AG08395 (cell line): ENCODE measurements around the gene RALBP1.
A peak's percentile ranks its signal among the peaks of the same experiment; 100 is the strongest.

ENCODE experiments used
- DNase-seq: peaks from one replicate; pipeline ENCODE4 v3.0.0; 2012; ENCODE audit warnings: mixed read lengths, low spot score

RALBP1 gene

DNA sequence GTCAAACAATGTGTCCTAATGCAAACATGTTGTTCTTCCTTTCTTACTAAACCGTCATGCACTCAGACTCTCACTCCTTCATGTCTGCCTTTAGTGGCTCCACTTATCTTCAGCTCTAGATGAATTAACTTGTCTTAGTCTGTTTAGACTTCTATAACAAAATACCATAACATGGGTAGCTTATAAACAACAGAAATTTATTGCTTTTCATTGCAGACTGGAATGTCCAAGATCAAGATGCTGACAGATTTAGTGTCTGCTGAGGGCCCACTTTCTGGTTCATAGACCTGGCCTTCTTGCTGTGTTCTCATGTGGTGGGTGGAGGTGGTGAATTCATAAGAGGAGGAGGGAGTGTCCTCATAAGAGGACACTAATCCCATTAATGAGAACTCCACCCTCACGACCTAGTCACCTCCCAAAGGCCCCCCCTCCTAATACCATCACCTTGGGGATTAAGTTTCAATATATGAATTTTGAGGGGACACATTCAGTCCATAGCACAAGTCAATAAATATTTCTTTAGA is 32.3 kb downstream of the RALBP1 start:
- no peak for DNase-seq

DNA sequence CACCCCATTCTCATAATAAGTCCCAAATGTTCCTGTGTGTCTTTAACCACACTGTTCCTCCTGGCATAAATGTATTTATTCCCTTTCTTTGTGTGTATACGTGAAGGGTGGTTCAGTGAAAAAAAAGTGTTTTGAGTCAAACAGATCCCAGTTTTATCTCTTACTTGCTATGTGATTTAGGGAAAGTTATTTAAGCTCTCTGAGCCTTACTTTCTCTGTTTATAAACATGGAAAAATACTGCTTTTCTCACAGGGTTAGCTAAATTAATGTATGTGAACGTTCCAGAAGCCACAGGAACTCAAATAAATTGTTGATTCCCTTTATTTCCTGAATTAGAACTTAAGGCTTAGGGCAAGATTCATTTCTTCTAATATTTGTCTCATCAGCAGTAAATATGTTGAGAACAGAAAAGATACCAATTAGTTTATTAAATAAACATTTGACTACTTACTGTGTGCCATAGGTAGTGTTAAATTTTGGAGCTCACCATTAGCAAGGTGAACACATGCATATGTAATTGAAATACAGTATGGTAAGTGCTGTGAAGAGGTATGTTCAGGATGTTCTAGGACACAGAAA is 33.2 kb downstream of the RALBP1 start:
- DNase-seq = no peak

DNA sequence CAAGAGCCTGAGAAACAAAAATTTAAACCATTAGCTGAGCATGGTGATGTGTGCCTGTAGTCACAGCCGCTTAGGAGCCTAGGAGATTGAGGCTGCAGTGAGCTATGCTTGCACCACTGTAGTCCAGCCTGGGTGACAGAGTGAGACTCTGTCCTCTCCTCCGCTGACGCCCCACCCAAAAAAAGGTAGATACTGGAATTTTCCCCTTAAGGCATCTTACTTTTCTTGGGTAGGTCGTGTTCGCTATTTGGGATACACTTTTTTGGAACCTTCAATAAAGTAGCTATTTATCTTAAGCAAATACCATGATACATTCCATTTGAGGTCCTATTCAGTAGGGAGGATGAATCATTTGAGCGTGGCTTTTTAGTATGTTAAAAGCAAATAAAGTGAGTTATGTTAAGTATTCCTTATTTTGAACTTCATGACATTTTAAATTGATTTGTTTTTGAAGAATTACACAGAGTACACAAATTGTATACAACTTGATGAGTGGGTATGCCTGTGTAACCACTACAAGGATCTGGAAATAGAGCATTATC is 38.7 kb downstream of the RALBP1 start:
- peak; percentile 35 for DNase-seq

DNA sequence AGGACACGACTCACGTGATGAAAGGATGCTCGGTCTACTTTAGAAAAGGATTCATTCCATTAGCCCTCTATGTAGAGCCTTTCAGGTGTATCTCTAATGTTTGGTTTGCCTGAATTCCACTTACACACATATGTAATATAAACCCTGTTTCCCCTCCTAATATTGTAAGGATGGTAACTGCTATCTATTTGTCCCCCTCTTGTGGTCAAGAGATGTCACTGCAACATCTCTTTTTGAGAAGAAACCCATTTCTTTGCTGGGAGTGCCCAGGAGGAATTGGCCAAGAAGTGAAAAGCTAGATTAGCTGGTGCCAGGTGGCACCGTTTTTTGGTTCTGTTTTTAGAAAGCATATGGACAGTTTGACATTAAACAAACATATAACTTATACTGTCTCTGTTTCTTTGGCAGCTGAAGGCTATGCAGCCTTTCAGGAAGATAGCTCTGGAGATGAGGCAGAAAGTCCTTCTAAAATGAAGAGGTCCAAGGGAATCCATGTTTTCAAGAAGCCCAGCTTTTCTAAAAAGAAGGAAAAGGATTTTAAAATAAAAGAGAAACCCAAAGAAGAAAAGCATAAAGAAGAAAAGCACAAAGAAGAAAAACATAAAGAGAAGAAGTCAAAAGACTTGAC is 41.2 kb downstream of the RALBP1 start:
- peak; percentile 55 for DNase-seq

DNA sequence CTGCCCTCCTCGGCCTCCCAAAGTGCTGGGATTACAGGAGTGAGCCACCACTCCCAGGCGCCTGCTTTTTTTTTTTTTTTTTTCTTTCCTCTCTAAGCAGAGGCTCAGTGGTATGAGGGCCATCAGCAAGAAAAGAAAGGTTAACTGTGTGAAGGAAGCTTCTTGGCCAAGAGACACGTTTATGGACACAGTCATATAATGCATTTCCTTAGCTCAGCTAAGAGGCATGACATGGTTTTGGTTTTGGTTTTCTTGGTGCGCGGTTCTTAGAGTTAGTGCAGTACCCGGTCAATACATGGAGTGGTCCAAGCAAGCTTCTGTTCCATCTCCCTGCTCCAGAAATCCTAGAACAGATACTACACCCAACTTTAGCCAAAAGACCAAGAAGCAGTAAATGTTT is 42.6 kb downstream of the RALBP1 start:
- no peak for DNase-seq

DNA sequence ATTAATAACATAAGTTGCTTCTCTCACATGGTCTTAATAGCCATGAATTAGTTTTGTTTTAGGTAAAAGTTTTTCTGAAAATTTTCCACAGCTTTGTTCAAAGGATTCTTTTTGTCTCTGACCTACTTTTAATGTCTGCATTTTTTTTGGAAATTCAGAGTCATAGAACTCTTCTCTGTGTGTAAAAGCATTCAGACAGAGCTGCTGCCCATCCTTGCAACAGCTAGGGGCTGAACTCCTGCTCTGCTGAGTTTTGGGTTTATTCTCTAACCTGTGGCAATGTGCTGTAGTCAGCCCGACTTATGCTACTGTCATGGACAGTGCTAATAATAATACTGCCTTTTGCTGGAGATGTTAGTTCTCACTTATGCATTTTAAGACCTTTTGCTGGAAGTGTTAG is 44.1 kb downstream of the RALBP1 start:
- DNase-seq = no peak

DNA sequence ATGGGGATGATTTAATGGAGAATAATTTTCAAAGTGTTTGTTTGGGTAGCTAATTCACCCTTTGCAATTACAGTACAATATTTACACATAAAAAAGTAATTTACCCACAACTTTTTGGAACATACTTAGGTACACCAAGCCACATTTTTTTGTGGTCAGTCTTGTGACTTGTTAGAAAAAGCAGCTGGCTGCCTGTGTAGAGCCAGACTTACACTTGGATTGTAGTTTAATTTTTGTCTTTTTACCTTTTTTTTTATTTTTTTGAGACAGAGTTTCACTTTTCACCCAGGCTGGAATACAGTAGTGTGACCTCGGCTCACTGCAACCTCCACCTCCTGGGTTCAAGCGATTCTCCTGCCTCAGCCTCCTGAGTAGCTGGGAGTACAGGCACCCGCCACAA is 45.4 kb downstream of the RALBP1 start:
- no peak for DNase-seq

DNA sequence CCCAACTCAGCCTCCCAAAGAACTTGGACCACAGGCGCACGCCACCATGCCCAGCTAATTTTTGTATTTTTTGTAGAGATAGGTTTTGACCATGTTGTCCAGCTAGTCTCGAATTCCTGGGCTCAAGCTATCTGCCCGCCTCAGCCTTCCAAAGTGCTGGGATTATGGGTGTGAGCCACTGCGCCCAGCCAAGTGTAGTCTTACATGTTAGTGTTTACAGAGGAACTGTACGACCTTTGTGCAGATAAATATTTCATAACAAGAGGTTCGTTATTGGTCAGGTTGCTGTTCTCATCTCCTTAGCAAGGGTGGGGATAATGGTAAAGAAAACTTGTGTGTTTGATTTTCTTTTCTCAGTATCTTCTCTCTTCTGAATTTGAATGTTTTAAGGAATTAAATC is 46.5 kb downstream of the RALBP1 start:
- no peak for DNase-seq

DNA sequence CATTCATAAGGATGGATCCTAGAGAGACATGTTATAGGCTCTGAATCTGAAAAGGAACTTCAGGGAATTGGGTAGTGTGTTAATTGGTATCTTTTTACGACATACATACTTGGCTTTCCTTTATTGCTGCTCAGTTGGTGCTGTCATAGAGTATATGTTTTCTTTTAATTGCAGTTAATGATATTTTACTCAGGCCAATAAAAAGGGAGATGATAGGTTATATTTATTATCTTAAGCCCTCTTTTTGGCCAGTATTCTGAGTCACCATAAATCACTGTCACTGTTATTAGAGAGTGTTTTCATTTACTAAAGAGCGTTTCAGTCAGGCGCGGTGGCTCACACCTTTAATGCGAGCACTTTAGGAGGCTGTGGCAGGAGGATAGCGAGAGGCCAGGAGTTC is 47.6 kb downstream of the RALBP1 start:
- DNase-seq = no peak

DNA sequence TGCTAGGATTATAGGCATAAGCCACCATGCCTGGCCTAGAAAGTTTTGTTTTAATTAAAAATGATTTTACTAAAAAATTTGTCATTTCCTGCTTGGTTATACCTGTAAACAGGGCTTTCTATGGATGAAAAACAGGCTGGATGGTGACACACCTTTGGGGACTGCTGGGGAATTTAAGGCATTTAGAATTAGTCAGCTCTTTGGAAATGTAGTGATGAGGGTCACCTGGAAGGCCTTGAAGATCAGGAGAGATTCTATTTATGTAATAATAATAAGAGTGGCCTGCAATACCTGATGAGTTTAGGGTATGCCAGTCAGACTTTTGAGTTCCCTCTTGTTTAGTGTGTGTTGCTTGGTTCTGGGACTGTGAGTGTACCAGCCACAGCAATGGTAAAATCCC is 51.1 kb downstream of the RALBP1 start:
- DNase-seq = no peak

DNA sequence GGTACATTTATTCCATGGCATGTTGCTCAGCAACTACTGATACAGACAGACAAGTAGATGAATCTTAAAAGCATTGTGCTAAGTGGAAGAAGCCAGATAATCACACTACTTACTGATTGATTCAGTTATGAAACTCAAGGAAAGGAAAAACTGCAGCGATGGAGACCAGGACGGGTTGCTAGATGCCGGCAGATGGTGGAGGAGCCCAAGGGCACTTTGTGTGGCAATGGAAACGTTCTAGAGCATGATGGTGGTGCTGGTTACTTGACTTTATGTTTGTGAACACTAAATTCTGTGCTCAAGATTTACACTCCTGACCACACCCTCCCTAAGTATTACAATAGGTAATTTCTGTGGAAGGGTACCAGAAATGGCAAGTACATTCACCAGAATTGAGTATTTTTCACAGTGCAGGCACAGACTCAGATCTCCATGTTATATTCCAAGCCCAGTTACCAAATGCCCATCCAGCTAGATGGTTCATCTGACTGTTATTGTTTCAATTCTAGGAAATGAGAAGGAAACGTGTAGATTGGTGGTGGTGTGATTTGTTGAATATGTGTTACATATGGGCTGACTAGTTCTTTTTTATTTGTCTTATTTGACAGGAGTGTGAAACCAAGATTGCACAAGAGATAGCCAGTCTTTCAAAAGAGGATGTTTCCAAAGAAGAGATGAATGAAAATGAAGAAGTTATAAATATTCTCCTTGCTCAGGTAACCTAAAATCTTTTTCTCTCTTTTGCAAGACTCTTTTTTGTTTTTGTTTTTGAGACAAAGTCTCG is 55.1 kb downstream of the RALBP1 start:
- no peak for DNase-seq

DNA sequence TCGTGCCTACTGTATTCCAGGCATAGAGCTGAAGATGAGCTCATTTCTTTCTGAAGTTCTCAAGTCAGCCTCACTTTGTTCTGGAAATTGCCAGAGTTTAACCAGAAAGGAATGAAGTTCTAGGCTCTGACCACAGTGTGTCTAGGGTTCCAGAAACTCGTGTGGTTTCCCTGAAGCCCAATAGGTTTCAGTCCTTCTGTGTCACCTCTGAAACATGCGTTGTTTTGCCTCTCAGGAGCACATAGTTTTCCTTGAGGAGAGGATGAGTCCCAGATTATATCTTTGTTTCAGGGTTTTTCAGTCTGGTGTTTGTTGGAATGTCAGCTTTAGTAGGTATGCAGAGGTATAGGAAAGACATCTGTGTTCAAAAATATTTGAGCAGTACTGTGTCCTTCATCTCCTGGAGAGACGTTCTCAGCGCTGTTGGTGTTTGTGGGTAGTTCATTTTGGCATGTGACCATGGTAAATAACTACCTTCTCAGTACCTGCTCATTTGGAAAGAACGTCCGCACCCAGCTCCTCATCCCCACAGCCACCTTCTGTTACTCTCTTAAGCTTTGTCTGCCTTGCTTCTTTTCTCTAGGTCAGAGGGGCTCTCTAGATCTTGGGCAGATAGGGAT is 56.6 kb downstream of the RALBP1 start:
- DNase-seq = peak; percentile 12

DNA sequence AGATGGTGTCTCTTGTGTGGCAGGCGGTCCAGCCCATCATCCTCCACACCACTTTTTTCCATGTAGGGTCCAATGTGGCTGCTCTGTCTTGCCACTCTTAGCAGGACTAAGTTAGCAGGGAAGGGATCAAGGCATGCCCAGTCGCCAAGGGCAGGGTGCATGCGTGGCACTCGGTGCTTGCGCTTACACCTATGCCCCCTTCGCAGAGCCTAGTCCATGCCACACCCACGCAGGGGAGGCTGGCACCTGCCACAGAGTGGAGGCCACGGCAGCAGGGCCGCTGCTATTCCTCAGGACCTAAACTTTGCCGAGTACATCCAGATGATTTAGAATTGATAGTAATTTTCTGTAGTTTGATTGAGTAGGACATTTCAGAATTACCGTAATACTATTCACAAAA is 59.5 kb downstream of the RALBP1 start:
- no peak for DNase-seq

DNA sequence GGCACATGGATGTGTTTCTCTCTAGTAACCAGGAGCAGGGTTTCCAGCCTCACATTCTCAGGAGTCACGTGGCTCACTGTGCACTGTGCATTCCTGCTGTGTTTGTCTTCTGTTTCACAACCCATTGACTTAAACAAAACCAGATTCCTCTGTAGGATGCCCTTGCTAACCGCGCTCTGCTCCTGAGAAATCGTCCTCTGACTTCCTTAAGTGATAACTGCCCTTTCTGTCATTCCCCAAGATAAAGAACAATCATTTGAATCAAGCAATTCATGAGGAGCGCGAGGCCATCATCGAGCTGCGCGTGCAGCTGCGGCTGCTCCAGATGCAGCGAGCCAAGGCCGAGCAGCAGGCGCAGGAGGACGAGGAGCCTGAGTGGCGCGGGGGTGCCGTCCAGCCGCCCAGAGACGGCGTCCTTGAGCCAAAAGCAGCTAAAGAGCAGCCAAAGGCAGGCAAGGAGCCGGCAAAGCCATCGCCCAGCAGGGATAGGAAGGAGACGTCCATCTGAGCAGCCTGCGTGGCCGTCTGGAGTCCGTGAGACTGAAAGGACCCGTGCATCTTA is 60.2 kb downstream of the RALBP1 start:
- DNase-seq = peak; percentile 94

DNA sequence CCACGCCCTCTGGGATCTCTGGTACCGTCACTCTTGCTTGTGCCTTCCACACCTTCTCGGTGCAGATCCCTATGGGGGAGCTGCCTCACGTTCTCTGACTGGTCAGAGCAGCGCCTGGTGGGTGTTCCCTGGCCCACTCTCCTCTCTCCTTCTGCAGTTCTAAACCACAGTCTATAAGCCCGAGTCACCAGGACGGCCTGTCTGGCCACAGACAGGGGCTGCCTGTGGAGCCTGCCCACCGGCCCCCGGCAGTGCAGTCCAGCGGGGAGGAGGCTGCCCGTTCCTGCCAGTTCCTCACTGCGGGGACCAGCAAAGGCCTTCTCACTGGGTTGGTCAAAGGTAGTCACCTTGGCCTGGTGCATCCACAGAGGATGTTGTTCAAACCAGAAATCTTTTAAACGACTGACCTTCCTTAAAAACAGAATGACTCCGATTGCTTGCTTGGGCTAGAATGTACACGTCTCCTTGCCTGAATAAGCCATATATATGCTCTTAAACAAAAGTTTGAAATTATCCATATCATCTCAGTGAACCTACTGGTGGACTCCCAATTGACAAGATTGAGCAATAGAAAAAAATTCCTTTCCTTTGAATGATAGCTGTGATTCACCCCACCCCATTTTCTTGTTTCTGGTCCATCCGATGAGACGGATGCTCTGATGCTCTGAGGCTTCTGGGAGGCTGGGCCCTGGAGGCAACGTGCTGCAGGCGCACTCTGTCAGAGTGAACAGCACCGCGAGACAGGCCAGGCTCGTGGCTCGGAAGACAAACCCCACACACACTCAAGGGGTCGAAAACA is 61.2 kb downstream of the RALBP1 start:
- DNase-seq = no peak

DNA sequence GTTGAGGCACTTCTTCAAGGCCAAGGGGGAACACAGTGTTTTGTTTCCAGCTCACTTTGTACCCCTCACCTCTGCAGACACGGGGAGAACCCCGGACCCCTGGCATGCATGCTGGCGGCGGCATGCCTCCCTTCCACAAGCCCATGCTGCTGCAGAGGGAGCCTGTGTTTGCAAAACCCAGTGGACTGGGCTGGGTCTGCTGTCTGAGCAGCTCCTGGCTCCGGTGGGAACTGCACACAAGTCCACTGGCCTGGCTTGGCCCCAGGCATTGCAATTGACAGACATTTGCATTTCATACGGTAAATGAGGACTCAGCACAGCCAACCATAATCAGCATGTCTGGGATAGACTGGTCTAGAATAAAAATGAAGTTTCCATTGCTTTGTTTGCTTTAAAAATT is 62.4 kb downstream of the RALBP1 start:
- no peak for DNase-seq

DNA sequence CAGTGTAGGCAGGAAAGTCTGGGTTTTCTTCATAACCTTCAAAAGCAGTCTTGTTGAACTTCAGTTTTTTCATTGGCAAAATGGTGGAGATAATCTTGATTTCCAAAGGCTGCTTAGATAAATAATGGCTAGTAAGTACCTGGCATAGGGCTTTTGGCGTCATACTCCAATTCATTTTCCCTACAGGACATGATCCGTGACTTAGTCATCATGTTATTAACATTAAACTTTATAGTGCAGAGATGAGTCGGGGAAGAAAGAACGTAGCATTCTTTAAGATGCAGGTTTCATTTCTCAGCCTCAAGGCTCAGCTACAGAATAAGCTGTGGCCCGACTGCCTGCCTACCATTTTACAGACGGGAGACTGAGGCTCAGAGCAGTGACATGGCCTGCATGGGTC is 64.0 kb downstream of the RALBP1 start:
- DNase-seq = no peak

DNA sequence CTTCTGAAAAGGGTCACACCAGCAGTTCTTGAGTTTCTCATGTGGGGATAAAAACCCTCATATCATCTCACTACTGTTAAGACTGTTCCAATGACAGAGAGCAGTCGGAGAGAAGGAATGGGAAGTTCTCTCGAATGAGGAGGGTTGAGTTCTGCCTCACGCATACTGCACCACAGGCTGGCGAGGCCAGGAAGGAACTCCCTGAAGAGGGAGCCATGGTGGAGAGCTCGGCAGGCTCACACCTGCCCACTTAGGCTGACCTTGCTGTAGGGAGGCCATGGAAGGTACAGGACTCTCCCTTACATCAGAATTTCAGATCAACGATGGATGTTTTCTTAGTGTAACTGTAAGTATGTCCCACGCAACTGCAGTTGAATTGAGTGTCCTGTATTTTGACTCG is 64.6 kb downstream of the RALBP1 start:
- no peak for DNase-seq

DNA sequence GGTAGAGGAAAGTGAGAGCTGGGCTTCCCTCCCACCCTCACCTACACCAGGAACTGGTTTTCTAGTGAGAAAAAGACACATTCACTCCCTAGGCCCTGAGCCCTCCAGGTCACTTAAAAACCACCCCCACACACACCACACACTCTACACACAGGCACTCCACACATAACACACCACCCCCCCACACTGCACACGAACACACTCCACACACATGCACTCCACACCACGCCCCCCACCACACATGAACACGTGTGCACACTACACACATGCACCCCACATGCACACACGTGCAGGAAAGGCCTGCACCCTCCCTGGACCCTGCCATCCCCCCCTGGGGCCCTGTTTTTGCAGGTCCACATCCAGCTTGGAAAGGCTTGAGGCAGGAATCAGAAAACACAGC is 67.6 kb downstream of the RALBP1 start:
- no peak for DNase-seq

DNA sequence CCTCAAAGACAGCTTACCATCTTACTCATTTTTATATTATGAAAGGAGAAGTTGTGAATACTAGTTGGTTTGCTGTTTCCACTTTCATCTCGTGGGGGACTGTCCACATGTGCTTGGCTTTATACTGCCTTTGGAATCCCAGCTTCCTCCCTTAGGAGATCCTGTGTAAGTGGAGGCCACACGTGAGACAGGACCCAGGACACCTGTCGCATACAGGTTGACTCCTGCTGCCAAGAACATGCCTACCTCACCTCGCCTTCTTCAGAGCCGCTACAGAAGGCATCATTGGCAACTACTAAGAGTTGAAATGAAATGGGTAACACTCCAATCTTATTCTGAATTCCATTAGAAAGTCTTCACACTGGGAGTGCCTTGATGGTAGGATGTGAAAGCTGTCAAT is 69.7 kb downstream of the RALBP1 start:
- DNase-seq = no peak

DNA sequence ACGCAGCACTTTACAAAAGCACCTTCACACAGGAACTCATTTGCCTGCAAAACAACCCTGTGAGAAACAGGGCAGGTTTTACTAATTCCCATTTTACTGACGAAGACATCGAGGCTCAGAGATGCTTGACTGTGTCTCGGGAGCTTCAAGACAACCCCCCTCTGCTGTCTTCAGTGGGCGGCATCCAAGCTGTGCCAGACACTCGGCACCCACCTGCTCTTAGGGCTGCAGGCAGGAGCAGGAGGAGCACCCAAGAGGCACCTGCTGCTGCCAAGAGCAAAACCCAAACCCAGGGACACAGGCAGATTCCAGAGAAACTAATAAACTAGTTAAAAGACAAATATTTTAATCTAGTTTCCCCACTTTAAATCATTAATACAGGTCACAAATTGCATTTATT is 71.2 kb downstream of the RALBP1 start:
- DNase-seq = no peak
